Stimulated activated CD8-positive, alpha-beta memory T cell treated with anti-CD3 and anti-CD28 coated beads, Interleukin-15, amount 100 ng/mL, for 48 hours (primary cell): ENCODE data around the gene DAG1.

Experiments
- DNase-seq, 2 donors: peaks; one replicate each; pipeline ENCODE4 v3.0.0-alpha.2; 2020; ENCODE audit warnings: low read depth in 2 of 2

Gene DAG1

DNA sequence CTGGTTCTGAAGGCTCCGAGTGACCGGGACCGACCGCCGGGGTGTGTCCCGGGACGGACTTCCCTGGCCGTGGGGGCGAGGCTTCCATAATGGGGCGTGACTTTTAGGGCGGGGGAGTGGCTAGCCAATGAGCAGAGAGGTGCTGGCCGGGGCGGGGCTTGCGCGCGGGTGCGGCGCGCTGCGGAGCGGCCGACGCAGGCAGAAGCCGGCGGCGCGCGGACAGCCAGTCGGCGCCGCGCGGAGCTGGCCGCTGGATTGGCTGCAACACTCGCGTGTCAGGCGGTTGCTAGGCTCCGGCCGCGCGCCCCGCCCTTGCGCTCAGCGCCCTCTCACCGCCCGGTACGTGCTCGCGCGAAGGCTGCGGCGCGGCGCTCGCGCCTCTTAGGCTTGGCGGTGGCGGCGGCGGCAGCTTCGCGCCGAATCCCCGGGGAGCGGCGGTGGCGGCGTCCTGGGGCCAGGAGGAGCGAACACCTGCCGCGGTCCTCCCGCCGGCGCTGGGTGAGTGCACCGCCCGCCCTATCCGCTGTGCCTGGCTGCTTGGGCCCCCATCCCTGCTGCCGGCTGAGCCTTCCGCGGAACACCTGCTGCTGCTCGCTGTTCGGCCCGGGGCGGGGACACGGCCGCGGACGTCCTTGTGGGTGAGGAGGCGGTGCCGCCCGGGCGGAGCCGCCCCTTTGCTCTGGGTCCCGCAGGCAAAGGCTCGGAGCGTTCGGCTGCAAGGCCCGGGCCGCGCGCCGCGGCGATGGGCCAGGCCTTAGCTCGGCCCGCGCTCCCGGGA, at the start of gene DAG1:
Gene DAG1 (plus strand): TSS at position 332 of the 778 bp plus-strand sequence. CDS start 40,268 bp downstream, outside the sequence.
- peak; percentile 95 to 96 for DNase-seq

DNA sequence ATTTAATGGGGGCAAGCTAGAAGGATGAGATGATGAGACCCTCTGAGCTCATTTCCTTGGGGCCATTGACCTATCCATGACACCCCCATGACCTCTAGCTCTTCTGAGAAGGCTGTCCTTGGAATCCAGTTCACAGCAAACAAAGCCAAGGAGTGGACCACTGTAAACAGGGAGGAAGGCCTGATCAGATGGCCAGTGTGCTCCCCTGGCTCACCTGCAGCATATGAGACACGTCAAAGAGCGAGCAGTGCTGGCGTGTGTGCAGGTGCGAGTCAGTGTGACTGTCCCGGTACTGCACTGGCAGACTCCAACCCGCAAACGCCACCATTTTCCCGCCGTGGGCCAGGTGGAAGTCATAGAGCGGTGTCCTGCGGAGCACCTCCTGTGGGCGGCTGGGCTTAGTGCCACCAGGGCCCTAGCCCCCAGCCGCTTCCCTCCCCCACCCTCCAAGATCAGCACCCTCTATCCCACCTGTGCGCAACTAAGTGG, 48.1 kb upstream of the DAG1 start:
- DNase-seq: no peak

DNA sequence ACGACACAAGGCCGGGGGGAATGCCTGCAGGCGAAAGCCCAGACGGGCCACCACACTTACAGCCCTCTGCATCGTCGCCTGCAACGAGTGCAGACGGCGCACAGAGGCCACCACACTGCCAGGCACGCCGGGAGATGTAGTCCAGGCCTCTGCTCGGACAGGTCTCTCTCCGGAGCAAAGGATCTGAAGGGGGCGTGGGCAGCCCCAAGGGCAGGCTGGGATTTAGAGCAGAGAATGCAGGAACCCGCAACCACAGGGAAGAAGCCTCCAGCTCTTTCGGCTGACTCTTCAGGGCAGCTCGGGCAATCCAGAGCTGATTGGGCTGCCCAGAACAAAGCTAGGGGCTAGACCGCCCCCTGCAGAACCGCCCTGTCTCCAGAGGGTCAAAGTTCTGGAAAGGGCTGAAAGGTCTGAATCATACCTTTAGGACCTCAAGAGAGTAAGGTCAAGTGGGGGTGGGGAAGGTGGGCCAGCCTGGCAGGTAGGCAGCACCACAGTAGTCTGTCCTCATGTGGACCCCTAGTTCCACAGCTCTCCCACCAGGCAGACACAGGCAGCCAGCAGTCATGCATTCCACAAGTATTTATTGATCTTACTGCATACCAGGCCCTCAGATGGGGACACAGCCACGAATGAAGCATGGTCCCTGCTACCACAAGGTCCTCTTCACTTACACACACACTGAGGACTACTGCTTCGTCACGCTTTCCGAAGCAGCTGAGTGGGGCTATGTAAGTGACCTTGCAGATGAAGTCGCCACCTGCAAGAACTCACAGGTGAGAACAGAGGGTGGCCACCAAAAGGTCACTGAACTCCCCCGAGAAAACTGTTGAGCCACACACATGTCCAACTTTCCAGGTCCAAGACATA, 47.5 kb upstream of the DAG1 start, which contains the start of gene AMT:
Gene AMT (minus strand): TSS at position 95 of the 870 bp plus-strand sequence. CDS start 23 bp downstream, at position 72.
- no peak for DNase-seq

DNA sequence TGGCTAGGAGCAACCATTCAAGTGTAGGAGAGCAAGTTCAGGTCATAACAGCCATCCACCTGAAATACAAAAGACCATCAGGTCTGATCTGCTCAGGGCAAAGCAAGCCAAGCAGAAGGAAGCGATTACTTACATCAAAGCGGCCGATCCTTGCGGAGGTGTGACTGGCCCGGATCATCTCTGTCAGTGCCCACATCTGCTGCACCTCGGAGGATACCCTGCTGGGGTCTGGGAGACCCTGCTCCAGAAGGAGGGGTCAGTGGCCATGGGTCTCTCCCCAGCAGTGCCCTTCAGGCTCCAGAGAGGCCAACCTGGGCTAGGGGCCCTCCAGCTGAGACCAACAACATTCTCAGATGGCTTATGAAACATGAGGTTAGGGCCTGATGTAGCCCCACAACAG, 45.3 kb upstream of the DAG1 start:
- no peak for DNase-seq

DNA sequence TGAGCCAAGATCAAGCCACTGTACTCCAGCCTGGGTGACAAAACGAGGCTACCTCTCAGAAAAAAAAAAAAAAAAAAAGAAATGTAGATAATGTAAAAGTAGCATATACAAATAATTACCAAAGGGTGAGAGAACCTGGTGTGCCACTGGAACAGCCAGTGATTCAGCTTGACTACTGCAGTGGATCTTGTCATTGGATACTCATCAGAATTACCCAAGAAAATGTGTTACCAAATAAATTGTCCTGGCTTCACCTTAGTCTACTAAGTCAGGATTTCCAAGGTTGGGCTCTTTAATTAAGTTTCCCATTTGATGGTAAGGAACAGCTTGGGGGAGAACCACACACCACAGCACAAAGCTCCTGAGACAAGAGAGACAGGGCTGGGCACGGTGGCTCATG, 42.5 kb upstream of the DAG1 start:
- DNase-seq: no peak

DNA sequence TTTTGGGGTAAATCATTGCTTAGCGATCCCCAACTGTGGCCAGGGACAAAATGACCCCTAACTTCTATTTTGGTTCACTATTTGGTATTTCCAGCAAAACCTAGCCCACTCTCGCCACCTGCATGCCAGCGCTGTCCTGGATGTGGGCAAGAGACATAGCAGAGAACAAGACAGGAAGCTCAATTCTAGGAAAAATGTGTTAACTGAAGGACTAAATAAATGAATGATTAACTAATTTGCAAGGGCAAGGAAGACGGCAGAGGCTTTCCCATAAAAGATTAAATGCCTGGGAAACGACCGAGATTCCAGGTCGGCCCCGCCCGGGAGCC, 41.4 kb upstream of the DAG1 start:
- no peak for DNase-seq

DNA sequence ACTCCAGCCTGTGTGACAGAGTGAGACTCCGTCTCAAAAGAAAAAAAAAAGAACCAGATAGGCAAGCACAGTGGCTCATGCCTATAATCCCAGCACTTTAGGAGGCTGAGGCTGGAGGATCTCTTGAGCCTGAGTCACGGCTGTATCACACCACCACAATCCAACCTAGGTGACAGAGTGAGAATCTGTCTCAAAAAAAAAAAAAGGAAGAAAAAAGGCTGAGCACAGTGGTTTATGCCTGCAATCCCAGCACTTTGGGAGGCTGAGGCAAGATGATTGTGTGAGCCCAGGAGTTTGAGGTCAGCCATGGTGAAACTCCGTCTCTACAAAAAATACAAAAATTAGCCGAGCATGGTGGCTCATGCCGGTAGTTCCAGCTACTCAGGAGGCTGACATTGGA, 35.3 kb upstream of the DAG1 start:
- DNase-seq: no peak

DNA sequence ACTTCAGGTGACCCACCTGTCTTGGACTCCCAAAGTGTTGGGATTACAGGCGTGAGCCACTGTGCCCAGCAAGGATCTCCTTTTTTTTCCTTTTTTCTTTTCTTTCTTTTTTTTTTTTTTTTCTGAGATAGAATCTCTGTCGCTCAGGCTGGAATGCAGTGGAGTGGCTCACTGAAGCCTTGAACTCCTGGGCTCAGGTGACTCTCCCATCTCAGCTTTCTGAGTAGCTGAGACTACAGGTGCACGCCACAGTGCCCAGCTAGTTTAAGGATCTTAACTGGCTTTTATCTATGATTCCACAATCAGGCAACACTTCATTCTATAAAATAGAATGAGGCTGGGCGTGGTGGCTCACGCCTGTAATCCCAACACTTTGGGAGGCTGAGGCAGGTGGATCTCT, 24.7 kb upstream of the DAG1 start:
- no peak for DNase-seq

DNA sequence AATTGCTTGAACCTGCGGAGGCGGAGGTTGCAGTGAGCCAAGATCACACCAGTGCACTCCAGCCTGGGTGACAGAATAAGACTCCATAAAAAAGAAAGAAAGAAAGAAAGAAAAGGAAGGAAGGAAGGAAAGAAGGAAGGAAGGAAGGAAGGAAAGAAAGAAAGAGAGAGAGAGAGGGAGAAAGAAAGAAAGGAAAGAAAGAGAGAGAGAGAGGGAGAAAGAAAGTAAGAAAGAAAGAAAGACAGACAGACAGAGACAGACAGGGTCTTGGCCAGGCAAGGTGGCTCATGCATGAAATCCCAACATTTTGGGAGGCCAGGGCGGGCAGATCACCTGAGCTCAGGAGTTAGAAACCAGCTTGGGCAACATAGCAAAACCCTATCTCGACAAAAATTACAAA, 16.4 kb upstream of the DAG1 start:
- no peak for DNase-seq

DNA sequence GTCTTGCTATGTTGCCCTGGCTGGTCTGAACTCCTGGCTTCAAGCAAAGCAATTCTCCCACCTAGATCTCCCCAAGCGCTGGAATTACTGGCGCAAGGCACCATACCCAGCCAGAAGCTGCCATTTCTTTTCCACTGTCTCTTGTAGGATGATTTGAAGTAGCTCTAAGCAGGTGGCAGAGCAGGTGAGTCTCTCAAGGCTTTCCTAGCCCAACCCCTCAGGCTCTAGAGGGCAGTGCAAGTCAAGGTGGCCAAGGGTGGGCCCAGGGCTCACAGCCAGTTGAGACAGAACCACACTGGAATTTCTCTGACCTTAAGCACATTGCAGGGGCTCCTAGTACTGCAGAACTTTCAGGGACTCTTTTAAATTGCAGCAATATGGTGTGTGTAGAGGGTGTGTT, 15.6 kb upstream of the DAG1 start:
- DNase-seq: no peak

DNA sequence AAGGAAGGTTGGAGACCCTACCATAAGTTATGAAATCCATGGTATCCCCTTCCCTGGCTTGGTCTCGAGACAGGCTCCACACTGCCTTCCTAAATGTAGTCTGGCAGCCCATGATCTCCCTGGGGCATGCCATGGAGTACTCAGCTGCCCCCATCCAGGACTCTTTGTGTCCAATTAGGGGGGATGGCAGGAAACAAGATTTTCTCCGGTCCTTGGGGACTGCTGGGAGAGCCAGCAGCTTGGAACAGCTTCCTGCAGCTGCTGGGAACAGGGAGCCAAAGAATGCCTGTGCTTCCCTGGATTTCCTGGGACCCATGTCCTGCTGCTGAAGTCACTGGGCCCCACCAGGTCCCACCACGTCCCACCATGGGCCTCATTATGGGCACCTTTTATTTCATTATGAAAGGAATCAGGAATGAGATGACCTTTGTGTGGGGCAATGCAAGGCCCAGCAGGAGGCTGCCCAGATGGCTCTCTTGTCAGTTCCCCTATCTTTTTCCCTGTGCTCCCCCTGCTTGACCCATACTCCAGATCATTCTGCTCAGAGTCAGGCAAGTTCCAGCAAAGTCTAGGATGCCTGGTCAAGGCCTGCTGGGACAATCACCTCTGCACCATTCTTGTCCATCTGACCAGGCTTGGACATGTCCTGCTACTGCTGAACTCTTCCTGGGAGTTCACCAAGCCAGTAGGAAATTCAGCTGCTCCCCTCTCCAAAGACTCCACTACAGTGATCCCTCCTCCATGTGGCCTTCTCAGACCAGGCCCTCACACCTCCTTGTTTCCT, 15.0 kb upstream of the DAG1 start:
- no peak for DNase-seq

DNA sequence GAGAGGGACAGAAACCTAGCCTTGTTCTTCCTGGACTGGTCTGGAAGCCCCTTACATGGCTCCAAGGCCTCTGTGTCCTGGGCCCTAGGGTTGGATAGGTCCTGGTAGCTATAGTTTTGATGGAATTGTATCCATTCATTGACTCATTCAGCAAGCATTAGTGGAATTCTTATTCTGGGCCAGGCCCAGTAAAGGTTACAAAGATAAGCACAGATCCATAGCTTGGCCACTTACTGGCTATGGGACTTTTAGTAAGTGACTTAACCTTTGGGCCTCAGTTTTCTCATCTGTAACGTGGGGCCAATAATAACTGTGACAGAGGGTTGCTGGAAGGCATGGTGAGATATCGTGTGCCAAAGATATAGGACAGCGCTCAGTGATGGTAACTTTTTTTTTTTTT, 13.6 kb upstream of the DAG1 start:
- no peak for DNase-seq

DNA sequence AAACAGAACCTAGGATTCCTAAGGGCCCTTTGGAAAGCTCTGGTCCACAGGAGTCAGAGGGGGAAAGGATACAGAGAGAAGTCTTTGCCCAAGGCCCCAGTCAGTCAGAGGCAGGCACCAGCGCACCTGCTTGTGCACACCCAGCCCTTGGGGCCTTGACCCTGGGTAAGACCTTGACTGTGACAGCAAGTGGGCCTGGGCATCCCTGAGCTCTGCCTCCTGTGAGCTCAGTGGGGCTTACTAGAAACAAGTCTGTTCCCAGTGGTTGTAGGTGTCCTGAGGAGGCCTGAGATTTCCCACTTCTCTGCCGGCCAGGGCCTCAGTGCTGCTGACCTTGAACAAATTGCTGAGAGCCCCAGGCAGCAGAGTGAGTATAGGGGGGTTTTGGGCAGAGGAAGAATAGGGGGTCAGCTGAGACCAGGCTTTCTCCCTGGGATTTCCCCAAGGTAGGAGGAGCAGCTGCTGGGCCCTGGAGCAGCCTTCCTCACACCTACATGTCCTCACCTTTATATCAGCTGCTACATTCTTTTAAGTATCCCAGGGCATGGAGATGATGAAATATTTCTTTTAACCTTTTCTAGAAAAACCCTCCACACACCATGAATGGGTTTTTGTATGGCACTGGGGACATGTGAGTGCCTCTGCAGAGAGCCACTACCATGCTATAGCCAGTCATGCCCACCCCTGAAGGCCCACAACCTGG, 9.7 kb upstream of the DAG1 start:
- DNase-seq: no peak

DNA sequence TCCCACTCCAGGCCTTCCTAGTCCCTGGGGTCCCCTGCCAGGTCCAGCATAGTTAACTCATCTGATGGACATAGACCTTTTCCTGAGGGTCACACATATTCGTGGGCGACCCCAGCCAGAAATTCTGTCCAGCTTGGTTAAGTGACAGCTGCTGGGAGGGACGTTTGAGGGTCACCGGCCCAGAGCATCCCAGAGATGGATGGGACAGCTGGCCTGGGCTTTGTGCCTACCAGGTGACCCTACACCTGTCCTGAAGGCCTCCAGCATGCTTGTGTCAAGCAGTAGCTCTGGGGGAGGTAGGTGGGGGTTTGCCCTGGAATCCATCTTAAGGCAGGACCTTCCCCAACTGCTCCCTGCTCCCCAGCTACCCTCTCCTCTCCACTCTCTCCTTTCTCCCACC, 9.1 kb upstream of the DAG1 start:
- no peak for DNase-seq

DNA sequence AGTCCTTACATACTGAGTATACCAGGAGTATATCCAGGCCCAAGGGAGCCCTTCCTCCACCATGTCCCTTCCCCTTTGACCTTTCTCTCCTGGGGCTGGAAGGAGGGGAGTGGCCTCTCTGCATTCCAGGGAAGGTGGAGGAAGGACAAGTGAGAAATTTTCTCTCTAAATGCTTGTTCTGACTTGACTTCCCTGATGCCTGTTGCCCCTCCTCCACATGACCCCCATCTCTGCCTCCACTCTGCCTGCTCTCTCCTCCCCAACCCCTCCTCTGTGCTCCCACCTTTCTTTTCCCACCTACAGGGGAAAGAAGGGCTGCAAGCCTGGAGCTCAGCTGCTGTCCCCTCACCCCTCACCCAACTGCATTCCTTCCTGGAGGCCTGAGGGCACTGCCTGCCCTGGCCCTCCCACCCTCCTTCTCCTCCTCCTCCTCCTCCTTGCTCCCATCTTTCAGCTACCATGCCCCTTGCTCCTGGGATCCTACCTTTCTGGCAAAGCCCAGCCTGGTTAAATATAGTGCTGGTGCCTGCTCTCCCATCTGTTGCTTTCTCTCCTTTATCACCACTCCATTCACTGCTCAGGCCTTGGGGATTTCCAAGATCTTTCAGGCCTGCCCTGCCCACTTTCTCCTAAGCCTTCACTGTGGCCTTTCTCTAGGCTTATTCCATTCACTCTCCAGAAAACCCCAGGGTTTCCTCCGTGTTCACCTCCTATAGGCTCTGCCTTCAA, 8.5 kb upstream of the DAG1 start:
- DNase-seq: no peak

DNA sequence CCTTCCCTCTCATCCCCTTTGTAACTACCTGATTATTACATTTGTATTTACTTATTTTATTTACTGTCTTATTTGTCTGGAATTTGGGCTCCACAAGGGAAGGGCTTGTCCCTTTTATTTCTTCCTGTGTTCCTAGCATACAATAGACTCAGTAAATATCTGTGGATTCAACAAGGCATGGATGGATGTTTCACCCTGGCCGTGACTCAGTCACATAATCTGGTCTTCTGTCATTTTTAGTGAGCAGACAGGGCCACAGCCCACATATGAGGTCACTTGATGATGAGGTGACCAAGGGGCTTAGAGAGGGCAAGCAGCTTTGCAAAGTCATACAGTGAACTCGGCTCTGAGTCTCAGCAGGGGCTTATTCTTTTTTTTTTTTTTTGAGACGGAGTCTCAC, 7.8 kb upstream of the DAG1 start:
- no peak for DNase-seq

DNA sequence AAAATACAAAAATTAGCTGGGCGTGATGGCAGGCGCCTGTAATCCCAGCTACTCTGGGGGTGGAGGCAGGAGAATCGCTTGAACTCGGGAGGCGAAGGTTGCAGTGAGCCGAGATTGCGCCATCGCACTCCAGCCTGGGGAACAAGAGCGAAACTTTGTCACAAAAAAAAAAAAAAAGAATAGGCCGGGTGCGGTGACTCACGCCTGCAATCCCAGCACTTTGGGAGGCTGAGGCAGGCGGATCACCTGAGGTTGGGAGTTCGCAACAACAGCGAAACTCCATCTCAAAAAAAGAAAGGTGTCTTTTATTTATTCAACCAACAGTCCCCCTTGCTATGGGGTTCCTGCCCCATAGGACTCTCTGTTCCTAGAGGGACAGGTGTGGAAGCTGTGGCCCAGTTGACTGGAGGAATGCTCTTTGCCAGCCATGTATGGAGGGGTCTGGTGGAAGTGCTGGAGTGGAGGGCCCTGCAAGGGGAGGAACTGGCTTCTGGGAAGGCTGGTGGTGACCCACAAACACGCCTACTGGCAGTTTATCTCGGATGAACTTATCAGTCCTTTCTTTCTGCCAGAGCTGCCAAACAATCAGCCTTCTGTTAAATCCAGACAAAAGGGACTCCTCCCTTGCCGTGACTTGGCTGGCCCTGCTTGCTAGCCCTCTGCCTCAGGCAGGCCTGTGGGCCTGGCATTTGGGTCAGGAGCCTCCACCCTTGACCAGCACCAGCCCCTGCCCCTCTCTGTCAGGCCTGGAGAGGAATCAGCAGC, 4.6 kb upstream of the DAG1 start:
- no peak for DNase-seq

DNA sequence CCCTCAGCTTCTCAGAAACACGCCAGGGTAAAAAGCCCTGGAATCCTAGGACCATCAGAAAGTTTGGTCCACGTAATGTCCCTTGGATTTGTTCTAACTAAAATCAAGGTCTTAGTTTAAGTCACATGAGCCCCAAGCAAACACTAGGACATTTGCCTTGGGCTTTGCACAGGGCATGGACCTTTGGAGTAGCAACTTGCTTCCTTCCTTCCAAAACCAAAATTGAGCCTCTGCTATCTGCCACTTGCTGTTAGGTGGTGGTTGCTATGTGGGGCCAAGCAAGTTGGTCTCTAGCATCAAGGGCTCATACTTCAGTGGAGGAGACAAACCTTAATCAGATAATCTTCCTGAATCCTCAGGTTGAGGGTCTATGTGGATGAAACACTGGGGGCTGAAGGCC, 4.0 kb upstream of the DAG1 start:
- DNase-seq: no peak

DNA sequence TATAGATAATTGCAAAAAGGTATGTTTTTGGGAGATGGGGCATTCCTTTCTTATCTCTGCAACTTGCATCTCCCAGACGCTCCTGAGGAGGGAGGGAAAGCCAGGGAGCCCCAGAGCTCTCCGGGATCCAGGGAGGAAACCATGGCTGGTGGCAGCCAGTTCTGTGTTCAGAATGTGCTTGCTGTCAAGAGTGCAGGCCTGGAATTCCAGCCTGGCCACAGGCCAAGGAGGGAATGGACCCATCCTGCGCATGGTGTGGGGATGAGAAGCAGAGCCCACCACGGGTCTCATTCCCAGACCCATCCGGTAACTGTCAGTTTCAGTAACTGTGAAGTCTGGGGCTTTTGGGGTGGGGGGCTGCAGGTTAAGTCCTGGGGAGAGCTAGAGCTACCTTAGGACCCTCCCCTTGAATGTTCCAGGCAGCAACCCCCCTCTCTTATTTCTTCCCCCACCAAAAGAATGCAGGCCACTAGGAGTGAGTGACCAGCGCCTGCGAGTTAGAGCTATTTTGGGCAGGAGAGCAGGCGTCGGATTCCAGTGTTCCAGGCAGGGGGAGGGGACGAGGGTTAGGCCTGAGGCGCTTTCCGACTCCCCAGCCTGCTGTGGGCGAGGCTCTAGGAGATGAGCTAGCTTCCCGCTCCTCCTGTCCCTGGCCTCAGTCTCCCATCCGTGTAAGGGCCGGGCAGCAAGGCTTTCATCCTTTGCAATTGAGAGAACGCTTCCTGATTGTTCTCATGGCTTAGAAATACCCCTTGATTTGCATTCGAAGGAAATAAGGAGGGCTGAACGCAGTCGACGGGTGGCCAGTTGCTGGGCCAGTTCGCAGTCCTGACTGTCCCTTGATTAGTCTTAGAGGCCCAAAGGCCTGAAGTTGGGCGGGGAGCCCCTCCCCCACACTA, 781 bp upstream of the DAG1 start:
- no peak for DNase-seq
